ENCODE results near the gene TXNL1. TPM values are rescaled to one million over a fixed set of nuclear protein-coding genes. Genes with fewer than 3 reads are reported as not detected.
A peak's percentile ranks its signal among the peaks of the same experiment; 100 is the strongest.

The TXNL1 gene
- total RNA-seq, 1 donor from 2014 or later = 51.4 TPM

GRCh38 chr18:56645415-56646016 lies 7.1 kb upstream of the TXNL1 start:
- H3K4me3 ChIP-seq (ENCODE audit: low read depth, low read length) = no peak overlapping the region
- TF ChIP-seq, protein P1, sequence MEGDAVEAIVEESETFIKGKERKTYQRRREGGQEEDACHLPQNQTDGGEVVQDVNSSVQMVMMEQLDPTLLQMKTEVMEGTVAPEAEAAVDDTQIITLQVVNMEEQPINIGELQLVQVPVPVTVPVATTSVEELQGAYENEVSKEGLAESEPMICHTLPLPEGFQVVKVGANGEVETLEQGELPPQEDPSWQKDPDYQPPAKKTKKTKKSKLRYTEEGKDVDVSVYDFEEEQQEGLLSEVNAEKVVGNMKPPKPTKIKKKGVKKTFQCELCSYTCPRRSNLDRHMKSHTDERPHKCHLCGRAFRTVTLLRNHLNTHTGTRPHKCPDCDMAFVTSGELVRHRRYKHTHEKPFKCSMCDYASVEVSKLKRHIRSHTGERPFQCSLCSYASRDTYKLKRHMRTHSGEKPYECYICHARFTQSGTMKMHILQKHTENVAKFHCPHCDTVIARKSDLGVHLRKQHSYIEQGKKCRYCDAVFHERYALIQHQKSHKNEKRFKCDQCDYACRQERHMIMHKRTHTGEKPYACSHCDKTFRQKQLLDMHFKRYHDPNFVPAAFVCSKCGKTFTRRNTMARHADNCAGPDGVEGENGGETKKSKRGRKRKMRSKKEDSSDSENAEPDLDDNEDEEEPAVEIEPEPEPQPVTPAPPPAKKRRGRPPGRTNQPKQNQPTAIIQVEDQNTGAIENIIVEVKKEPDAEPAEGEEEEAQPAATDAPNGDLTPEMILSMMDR (conservative IDR thresholded peaks at IDR 0.05; ENCODE audit: low read depth, low read length) = peak; percentile 55
- no peak for DNase-seq (ENCODE audit: low read depth)

DNA sequence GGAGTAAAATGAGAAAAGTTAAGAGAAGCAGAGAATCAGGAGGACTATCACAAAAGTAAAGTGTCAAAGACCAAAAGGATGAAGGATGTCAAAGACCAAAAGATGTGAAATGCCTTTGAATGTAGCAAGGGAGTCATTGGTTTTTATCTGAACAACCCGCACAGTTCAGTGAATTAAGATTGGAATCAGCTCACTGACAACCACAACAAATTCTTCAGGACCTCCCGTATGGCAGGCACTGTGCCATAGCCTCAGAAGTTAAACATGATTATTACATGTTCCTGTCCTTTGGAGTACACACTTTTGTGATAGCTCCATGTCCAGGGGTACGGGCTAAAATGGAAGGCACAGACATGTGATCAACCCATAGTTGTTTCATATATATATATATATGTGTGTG lies 5.0 kb upstream of the TXNL1 start:
- DNase-seq (ENCODE audit: low read depth) = no peak
- no peak overlapping the region for H3K4me3 ChIP-seq (ENCODE audit: low read depth, low read length)
- TF ChIP-seq, protein P1 (conservative IDR thresholded peaks at IDR 0.05; ENCODE audit: low read depth, low read length) = no peak

DNA sequence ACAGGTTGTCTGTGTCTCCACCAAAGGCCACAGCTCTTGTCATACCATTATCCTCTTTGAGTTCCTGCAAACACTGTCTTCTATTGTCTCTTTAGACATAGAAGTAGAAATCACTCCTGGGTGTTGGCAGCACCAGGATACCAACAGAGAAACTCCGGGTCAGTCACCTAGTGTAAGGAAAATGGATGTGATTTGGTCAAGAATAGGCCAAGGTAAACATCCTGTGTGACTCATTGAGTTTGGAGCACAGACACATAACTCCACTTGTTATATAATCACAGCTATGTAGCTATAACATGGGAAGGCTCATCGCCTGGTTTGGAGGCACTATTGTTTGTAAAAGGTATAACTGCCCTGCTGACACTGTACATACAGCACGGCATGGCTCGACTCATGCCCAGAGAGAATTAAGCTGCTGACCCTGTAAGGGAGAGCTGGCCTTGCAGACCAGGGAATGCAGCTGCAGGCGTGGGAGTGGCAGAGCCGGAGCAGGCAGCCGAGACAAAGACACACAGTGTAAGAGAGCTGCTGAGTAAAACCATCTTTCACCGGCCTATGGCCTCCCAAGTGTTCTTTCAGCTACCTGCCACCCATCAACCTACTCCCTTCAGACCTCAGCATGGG lies 3.4 kb upstream of the TXNL1 start:
- H3K4me3 ChIP-seq (ENCODE audit: low read depth, low read length) = no peak overlapping the region
- DNase-seq (ENCODE audit: low read depth) = no peak
- TF ChIP-seq, protein P1 (conservative IDR thresholded peaks at IDR 0.05; ENCODE audit: low read depth, low read length) = no peak

- TF ChIP-seq, protein P1 (conservative IDR thresholded peaks at IDR 0.05; ENCODE audit: low read depth, low read length) = no peak
- no peak for DNase-seq (ENCODE audit: low read depth)
- no peak overlapping the region for H3K4me3 ChIP-seq (ENCODE audit: low read depth, low read length)
Observed at GRCh38 chr18:56639571-56639970, 1.2 kb upstream of the TXNL1 start.

GRCh38 chr18:56639104-56639381 lies 651 bp upstream of the TXNL1 start:
- TF ChIP-seq, protein P1 (conservative IDR thresholded peaks at IDR 0.05; ENCODE audit: low read depth, low read length) = no peak
- H3K4me3 ChIP-seq (ENCODE audit: low read depth, low read length) = peak overlapping the region; percentile 72
- no peak for DNase-seq (ENCODE audit: low read depth)

DNA sequence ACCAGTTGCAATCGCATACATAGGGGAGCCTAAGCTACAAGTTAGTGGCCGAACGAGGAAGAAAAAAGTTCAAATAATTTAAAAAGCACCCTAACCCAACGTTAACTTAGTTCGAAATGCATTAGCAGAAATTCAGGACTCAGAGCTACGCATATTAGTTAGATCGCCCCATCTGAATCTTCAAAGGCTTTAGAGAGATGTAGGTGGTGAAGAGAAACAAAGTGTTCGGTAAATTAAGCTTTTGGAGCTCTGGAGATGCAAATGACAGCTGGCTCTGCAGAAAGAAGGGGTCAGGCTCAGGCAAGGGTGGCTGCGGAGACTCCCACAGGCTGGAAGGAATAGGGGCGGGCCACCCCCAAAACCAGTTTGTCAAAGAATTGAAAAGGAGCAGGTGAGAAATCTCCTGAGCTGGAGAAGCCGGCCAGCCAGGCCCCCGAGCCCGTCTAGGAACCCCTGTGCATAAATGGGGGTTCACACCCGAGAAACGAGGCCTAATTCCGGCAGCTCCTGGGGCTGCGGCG lies 621 bp downstream of the TXNL1 start:
- no peak for DNase-seq (ENCODE audit: low read depth)
- peak overlapping the region; percentile 75 for H3K4me3 ChIP-seq (ENCODE audit: low read depth, low read length)
- TF ChIP-seq, protein P1 (conservative IDR thresholded peaks at IDR 0.05; ENCODE audit: low read depth, low read length) = no peak

GRCh38 chr18:56637176-56637575 lies 1.2 kb downstream of the TXNL1 start:
- H3K4me3 ChIP-seq (ENCODE audit: low read depth, low read length) = peak overlapping the region; percentile 75
- TF ChIP-seq, protein P1 (conservative IDR thresholded peaks at IDR 0.05; ENCODE audit: low read depth, low read length) = no peak
- no peak for DNase-seq (ENCODE audit: low read depth)

Measured in epithelial cell of proximal tubule (primary cell).